NCI-H345 treated with DMSO at 0.1 percent for 48 hours (cell line): ENCODE data around the gene ALOX15.
"Not testable (repeated sequence)": the region's sequence is repeated elsewhere in the genome, so short reads cannot be mapped to it uniquely, and the experiment has no call there.

Experiments
- DNase-seq: peaks from one replicate; lab custom pipeline; 2025; ENCODE audit not compliant: unreplicated experiment; lab: John Stamatoyannopoulos, UW

The ALOX15 gene

DNA sequence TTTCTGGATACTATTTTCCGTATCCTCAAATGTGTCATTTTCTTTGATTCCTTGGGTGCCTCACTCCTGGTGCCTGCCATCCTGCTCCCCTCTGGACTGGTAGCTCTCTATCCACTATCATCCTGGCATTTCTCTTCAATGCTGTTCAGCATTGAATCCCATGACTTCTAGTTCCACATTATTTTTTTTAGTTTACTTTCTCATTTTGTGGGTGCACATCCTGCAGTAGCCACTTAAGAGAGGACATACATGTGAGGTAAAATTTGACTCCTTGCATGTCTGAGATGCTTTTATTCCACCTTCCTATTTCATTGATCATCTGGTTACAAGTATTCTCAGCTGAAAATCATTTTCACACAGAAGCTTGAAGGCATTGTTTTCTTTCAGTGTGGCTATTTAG lies 19.1 kb downstream of the ALOX15 start:
- DNase-seq: no peak

DNA sequence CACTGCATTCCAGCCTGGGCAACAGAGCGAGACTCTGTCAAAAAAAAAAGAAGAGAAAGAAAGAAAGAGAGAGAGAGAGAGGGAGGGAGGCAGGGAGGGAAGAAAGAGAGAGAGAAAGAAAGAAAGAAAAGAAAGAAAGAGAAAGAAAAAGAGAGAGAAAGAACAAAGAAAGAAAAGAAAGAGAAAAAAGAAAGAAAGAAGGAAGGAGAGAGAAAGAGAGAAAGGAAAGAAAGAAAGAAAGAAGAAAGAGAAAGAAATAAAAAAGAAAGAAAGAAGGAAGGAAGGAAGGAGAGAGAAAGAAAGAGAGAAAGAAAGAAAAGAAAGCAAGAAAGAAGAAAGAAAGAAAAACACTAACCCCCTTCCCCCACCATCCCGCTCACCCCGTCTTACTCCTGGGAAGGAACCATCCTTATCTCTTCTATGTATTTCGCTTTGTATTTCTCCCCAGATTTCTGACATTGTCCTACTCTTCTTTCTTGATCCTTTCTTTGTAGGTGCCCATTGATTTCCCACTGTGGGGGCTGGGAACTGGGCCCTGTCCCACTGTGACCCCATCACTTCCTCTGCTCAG lies 20.9 kb downstream of the ALOX15 start:
- no peak for DNase-seq

DNA sequence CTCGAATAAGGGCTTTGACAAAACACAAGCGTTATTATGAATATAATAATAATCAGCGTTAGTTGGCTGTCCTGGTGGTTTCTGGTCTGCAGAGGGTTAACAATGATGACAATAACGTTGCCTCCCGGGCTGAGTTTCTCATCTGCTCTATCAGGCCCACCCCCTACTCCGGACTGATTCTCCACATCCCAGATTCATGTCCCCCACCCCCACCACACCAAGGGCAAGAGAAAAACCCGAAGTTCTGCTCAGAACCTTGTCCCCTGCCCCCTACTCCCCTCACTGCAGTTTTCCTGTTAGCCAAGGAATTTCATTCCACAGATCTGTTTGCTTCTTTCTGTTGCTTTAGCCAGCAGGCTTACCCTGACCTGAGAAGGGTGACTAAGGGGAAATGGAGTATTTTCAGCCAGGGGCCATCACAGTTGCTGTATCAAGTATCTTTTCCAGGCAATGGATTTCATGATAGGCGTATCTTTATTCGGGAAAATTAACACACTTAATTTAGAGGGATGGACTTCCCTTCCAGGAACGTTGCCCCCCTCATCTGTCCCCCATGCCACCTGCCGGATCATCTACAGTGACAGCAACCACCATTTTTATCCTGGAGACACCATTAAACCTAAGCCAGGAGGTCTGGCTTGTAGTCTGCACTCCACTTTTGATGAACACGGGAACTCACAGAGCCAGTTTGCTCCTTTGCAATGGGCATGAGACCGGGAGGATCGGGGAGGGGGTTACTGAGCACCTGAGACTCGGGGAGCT lies 23.7 kb downstream of the ALOX15 start:
- no peak for DNase-seq

DNA sequence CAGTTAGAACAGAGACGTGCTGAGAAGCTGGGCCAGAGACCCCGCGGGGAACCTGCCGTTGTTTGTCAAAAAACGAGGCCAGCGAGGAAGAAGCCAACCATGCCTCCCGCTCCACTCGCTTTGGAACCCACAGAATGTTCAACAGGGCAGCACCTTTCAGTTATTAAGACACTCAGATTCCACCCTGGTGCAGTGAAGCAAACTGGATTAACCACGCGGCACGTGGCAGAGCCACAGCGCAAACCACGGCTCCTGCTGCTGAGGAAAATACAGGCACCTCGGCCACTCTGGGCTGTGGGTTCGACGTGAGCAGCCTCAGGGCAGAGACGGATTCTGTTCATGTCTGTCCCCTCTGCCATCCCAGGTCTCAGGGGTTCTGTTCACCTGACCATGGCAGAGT lies 24.4 kb downstream of the ALOX15 start:
- no peak for DNase-seq

DNA sequence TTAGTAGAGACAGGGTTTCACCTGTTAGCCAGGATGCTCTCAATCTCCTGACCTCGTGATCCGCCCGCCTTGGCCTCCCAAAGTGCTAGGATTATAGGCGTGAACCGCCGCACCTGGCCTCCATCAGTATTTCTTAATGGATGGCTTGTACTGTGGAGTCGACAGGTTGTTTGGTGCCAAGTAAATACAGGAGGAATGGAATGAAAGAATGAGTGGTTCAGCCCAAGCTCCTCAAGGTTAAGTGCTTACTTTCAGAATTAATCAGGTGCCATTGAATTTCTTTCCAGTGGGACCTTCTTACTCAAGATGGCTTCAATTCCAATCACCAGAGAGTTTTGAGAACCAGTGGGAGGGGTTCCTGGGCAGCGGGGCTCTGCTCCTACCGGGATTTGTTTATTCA lies 25.0 kb downstream of the ALOX15 start:
- no peak for DNase-seq

DNA sequence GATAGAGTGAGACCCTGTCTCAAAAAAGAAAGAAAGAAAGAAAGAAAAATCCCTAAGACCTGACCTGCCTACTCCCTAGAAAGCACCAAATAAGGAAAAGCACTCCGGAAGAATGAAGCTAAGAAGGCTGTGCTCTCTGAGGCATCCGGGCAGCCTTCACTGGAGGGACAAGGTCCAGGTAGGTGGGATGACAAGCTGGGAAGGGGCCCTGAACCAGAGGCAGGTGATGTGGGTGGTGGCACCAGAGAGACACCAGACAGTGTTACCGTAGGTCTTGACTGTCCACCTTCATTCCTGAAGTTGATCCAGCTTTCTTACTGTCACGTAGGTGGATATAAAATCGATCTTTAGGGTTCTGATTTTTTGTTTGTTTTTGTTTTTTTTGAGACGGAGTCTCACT lies 30.8 kb downstream of the ALOX15 start:
- no peak for DNase-seq

DNA sequence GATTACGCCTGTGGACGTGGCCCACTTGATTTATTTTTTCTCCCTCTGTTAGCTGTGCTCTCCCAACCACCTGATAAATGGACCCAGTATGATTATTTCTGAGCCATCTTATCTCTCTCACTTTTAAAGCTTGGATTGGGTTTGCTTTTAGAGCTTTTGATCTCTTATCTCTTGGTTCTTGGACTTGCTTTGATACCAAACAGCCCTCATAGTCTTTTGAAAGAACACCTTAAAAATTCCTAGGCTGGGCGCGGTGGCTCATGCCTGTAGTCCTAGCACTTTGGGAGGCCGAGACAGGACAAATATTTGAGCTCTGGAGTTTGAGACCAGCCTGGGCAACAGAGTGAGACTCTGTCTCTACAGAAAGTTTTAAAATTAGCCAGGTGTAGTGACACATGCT lies 31.3 kb downstream of the ALOX15 start:
- no peak for DNase-seq

GRCh38 chr17:4609761-4610160 lies 31.7 kb downstream of the ALOX15 start:
- DNase-seq: no peak

- DNase-seq: no peak
These were observed 33.7 kb downstream of the ALOX15 start for GRCh38 chr17:4607773-4608187.

- DNase-seq: no peak
These were observed 34.2 kb downstream of the ALOX15 start for GRCh38 chr17:4607261-4607741.

GRCh38 chr17:4605826-4606225 lies 35.7 kb downstream of the ALOX15 start:
- no peak for DNase-seq

DNA sequence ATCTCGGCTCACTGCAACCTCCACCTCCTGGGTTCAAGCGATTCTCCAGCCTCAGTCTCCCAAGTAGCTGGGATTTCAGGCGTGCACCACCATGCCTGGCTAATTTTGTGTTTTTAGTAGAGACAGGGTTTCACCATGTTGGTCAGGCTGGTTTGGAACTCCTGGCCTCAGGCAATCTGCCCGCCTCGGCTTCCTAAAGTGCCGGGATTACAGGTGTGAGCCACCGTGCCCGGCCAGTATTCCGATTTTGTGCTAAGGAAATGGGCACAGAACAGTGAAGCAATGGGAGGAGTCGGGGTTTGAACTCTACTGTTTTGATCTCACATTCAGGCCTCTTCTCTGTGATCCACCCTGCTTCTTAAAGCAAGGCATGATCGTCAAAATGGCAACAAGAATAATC lies 36.7 kb downstream of the ALOX15 start:
- DNase-seq: not testable (repeated sequence)

- peak; percentile 41 for DNase-seq
These were observed 37.3 kb downstream of the ALOX15 start for GRCh38 chr17:4604111-4604644.

DNA sequence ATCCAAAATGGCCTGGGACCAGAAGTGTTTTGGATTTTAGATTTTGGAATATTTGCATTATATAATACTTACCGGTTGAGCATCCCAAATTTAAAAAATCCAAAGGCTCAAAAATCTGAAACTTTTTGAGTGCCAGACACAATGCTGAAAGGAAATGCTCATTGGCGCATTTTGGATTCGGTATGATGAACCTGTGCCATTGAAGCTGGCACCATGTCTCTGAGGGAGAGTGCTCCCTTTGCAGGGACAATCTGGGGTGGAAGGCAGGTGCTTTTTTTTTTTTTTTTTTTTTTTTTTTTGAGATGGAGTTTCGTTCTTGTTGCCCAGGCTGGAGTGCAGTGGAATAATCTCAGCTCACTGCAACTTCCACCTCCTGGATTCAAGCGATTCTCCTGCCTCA lies 39.4 kb downstream of the ALOX15 start:
- DNase-seq: no peak

- DNase-seq: no peak
These were observed 40.2 kb downstream of the ALOX15 start for GRCh38 chr17:4601326-4601725.

DNA sequence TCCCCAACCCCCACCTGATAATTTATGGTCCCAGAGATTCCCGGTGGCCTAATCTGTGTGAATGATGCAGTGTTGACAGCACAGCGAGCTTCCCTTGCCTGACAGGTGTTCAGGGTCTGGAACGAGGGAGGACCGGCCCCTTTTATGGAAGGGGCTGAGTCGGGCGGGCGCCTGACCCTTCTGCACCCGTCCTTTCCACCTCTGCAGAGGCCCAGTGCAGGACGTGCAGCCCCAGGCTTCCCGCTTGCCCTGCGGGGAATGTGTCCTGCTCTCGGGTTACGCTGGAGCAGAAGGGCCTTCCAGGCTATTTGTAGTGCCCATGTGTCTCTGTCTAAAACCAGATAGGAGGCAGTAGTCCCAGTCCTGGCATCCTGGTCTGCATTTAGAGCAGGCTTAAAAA lies 40.9 kb downstream of the ALOX15 start:
- DNase-seq: no peak

GRCh38 chr17:4599505-4600281 lies 41.8 kb downstream of the ALOX15 start:
- peak; percentile 16 for DNase-seq

DNA sequence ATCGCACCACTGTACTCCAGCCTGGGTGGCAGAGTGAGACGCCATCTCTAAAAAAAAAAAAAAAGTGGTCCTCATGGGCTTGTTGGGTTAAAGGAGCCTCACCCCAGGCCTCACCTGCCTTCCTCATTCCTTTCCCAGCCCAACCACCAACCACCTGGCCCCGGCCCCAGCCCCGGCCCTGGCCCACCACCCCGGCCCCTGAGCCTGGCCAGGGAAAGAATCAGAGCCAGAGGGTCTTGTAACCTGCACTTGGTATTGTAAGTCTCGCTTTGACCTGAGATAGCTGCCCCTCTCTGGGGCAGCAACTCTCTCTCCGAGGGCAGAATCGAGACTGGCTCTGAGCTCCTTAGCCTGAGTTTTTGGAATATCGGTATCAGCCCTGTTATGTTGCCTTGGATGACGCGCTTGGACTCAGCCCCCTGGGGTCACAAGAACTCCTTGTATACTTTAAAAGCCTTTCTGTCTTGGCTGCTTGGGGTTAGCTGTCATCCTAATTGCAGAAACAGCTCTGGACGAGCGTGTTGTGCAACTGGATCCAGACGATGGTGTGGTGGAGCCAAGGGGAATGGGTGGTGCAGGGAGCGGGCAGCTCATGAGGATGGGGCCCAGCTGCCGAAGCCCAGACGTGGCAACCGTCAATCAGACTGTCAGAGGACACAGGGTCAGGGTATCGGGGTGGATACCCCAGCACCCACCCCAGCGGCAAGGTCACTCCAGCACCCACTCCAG lies 42.5 kb downstream of the ALOX15 start:
- no peak for DNase-seq

DNA sequence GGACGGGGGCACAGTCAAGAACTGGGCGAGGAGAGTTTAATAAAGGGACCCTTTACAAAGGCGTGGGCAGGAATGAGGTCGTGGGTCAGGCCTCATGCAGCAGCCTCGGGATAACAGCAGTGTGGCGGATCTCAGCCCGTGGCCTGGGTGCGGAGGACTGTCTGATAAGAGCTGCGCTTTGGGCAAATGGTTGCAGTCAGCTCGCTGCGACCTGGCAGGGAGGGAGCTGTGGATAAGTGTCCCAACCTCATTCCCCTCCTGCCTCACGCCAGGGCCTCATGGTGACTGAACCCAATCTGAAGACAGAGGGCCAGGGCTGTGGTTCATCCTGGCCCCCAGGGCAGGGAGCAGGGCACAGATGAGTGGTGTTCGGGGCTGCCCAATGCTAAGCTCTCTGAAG lies 43.5 kb downstream of the ALOX15 start:
- no peak for DNase-seq

DNA sequence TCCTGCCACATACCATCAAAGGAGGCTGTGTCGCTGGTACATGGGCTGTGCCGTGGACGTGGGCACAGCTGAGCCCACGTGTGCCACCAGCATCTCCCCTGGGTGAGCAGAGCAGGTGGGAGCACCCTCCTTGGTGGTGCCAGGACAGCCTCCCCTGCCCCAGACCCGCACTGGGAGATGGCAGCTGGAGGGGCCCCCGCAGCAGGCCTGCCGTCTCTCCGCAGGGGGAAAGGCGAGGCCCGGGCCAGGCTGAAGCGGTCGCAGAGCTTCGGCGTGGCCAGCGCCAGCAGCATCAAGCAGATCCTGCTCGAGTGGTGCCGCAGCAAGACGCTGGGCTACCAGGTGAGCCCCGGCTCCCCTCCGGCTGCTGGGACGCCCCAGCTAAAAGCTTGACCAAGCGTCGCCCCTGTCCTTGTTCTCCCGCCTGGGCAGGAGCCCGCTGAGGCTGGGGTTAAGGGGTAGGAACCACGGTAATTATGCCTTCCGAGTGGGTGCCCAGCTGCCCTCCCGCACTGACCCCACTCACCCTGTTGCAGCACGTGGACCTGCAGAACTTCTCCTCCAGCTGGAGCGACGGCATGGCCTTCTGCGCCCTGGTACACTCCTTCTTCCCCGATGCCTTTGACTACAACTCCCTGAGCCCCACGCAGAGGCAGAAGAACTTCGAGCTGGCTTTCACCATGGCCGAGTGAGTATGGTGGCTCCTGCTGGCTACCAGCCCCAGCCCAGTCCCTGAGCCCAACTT lies 44.7 kb downstream of the ALOX15 start:
- DNase-seq: no peak
